Activated effector memory CD4-positive, alpha-beta T cell treated with Interleukin-2 at 50 U/mL for 16 hours (primary cell): Measurements from ENCODE around the gene OSTM1.

Experiments used
- DNase-seq: peaks from one replicate; pipeline ENCODE4 v3.0.0-alpha.2; 2020

Gene OSTM1

DNA sequence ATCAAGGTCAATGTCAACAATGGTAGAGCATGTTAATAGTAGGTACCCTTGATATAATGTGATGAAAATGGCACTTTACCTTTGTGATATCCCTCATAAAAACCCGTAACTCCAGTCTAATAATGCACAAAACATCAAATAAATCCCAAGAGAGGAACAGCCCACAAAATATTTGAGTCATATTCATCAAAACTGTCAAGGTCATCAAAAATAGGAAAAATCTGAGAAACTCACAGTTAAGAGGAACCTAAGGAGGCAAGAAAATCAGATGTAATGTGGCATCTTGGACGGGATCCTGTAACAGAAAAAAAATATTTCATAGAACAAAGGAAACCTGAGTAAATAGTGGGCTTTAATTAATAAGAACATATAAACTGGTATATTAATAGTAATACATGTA lies 25.5 kb upstream of the OSTM1 start:
- no peak for DNase-seq

DNA sequence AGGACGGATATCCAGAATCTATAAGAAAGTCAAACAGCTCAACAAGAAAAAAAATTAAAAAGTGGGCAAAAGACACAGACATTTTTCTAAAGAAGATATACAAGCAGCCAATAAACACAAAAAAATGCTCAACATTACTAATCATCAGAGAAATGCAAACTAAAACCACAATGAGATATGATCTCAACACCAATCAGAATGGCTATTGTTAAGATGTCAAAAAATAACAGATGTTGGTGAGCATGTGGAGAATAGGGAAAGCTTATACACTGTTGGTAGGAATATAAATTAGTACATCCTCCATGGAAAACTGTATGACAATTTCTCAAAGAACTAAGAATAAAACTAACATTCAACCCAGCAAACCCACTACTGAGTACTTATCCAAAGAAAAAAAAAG lies 23.3 kb upstream of the OSTM1 start:
- DNase-seq = no peak

DNA sequence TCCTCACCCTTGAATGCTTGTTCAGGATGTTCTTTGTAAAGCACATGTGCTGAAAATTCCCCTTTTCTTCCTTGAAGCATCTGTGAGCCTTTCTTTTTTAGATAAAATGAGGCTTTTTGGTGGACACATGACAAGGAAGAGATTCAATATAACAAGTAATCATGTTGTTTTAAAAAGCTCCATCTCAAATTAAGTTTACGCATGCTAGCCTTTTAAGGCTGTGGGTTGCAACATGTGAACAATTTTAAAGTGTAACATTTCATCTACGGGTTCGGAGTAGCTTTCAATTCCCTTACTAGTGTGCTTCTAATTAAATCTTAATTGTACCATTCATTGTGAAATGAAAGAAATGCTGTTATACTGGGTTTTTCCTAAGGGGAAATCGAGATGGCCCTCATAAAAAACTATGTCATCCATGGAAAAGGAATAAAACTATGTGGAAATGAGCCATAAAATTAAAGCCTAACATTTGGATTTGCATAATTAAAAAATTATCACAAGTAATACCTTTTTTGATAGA lies 19.3 kb upstream of the OSTM1 start:
- DNase-seq = no peak

- DNase-seq = no peak
These were observed 16.7 kb upstream of the OSTM1 start for GRCh38 chr6:108091288-108091687.

DNA sequence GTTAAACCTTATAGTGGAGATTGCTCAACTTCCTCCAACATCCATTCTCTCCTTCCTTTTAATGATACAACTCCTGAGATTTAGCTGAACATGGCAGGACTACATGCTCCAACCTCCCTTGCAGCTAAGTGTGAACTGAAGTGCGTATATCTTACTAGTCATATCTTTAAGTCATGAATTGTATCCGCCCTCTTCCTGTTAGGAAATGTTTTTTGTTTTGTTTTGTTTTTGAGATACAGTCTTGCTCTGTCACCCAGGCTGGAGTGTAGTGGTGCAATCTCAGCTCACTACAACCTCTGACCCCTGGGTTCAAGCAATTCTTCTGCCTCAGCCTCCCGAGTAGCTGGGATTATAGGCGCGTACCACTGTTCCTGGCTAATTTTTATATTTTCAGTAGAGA lies 8.8 kb upstream of the OSTM1 start:
- DNase-seq = no peak

DNA sequence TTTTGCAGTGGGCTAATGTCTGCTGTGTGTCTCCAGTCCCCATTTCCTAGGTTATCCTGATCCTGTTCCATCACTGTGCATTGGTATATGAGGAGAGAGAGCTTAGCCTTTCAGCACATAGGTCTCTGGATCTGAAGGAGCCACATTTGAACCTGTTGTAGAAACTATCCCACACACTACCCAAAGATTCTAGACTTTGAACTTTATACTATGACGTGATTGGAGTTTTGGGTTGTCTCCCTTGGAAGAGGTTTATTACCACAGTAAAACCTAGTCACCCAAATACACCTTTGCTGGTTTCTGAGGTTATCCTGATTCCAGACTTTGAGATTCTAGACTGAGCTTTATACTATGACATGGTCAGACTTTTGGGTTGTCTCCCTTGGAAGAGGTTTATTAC lies 8.0 kb upstream of the OSTM1 start:
- no peak for DNase-seq

- DNase-seq = no peak
These were observed 5.7 kb upstream of the OSTM1 start for GRCh38 chr6:108080010-108080780.

DNA sequence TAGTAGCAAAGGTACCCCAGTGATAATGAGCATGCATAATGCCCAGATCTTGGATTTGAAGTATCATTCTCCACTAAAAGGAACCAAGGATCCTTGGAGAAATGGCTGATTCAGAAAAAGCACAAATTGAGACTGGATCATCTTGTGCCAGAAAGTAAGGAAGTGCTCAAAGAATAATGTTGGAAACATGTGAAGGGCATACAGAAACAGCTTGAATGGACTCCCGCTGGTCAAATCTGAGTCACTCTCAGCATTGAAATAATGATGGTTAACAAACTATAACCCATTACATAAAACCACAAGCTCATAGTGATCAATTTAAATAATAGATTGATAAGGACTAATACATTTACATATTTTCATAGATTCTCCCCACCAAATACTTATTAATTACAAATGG lies 3.6 kb upstream of the OSTM1 start:
- no peak for DNase-seq

DNA sequence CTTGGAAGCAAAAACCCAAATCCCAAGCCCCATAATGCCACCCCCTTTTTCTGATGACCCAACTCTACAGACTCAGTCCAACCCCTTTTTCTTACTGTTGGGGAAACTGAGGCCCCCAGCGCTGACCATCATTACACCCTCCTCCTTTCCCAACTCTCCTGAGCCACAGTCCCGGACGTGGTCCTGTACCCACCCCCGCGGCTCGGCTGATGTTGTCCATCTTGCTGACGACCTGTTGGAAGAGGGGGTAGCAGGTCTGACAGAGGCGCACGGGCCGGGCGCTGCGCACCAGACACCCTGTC lies 533 bp downstream of the OSTM1 start:
- DNase-seq = no peak

GRCh38 chr6:108071736-108072276 lies 2.7 kb downstream of the OSTM1 start:
- DNase-seq = no peak

GRCh38 chr6:108068618-108069017 lies 5.9 kb downstream of the OSTM1 start:
- no peak for DNase-seq

DNA sequence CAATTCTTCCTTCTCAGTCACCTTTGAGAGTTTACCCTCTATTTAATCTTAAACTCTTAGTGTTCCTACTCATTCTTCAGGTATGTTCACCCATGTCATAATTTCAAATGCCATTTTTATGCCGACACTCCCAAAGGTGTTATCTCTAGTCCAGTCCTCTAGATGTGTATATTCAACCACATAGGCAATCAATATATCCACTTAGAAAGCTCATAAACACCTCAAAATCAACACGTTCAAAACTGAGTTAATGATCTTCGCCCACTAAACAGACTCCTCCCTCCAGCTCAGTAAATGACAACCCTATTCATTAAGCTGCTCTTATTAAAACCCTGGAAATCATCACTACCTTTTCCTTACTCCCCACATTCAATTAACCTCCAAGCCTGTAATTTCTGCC lies 6.4 kb downstream of the OSTM1 start:
- no peak for DNase-seq

DNA sequence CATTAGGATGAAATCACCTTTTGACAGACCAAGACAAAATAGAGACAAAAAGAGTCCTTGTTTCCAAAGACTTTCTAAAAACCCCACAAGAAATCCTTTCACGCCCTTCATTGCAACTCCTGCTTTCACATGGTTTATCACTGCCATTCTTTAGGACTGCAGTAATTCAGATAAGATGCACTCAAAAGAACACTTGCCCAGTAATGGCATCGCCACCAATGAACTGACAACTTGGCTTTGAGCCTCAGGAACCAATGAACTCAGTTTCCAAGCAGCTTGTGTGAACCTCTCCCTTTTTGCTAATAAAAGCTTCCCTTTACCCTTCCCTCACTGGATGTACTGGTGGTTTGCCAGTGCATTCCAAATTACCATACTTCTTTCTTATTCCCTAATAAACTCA lies 21.8 kb downstream of the OSTM1 start:
- DNase-seq = no peak

DNA sequence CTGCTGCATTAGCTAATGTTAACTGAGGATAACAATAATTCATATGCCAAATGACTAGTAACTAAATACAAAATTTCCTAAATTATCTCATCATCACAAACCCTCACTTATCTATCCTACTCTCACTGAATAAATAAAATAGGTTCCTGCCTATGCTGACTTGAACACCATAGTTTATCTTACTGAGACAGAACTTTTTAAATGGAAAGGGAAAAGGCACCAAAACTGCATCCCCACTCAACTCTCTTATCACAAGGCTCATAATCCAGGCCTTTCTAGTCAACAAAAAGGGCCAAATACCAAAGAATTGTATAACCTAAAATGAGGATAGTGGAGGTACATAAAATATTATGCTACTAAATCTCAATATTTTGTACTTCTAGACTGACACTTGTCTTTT lies 23.1 kb downstream of the OSTM1 start:
- DNase-seq = no peak

GRCh38 chr6:108039681-108040080 lies 34.9 kb downstream of the OSTM1 start:
- DNase-seq = no peak

DNA sequence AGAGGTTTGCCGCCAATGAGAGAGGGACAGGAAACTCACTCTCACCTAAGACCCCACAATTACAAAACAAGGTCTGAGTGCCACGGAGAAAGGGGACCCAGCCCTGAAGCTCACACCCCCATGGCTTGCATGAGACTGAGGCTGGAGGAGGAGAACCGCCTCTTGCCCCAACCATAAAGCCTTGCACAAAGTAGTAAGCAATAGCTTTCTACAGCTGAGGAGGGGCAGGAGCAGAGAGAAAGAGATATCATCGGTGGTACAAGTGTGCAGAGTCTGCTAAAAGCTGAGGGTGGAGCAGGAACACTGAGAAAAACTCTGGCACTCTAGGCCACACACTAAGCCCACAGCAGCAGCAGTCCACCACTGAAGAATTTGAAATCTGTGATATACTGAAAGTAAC lies 37.7 kb downstream of the OSTM1 start:
- no peak for DNase-seq

DNA sequence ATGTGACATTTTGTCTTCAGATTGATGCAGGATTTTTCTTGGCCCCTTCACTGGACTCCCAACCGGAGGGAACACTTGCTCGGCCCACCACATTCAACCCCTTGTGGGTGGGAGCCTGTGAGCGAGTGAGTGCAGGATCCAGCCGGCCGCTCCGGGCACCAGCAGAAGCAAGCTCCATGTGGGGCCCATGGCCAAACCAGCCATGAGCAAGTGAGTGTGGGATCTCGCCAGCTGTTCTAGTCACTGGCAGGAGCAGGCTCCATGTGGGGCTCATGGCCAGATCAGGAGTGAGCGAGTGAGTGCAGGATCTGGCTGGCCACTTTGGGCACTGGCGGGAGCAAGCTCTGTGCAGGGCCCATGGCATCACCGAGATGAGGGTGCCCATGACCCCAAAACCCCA lies 42.6 kb downstream of the OSTM1 start:
- DNase-seq = no peak

- DNase-seq = no peak
These were observed 44.3 kb downstream of the OSTM1 start for GRCh38 chr6:108030211-108030610.

DNA sequence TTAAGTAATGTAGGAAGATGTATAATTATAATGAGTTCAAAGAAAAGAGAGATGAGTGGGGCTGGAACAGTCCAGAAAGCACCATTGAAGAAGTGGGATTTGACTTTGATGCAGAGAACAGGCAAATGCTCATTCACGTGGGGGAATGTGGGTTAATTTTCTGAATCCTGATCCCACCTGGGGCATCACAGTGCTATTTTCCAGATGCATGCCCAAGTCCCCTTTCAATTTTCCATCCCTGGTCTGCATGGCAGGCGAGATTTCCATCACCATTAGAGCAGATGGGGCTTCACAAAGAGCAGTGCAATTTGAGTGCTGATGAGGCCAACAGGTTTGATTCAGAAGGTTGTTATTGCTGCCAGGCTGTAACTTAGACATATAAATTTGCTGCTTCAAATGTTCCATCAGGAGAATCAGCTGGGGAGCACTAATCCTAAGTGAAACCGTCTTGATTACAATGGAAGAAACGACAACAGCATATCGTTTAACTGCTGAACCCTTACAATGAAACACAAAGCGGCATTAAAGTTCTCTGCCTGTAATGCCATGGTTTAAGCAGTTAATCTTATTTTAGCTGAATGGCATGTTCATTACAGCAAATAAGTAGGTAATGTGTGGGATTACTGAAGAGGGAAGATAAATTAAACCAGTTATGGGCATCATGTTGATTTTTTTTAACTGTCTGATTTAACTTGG lies 45.2 kb downstream of the OSTM1 start:
- DNase-seq = no peak

DNA sequence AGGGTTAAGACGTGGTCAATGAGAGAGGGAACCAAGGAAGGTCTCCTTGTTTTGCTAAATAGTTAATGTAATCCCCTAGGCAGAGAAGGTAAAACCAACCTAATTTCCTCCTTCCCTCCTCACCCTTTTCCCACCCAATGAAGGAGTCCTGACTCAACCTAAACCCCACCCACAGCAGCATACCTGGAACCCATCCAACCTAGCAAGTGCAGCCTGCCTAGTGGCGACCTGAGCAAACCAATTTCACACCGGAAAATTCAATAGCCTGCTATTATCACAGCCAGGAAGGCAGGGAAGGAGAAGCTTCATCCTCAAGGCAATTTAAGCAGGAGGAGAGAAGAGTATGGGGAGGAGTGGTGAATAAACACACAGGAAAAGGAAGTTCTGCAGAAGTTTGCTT lies 46.9 kb downstream of the OSTM1 start:
- DNase-seq = no peak

- no peak for DNase-seq
These were observed 47.5 kb downstream of the OSTM1 start for GRCh38 chr6:108027056-108027455.

DNA sequence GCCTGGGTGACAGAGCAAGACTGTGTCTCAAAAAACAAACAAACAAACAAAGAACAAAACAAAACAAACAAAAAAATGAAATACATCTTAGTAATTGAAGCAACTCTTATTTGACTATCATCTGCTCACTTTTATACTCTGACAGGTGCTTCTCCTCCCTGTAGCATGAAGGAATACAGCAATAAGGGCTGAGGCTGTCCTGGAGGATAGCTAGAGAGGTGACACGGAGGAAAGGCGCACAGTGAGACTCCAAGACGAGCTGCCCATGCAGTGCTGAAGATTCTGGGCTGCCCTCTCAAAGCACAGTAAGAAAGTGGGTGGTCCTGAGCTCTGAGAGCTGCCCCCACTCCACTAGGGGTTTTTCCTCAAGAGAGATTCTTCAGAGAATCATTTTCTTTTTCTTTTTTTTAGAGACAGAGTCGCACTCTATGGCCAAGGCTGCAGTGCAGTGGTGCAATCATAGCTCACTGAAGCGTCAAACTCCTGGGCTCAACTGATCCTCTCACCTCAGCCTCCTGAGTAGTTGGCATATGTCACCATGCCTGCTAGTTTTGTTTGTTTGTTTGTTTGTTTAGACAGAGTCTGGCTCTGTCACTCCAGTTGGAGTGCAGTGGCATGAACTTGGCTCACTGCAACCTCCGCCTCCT lies 50.0 kb downstream of the OSTM1 start:
- DNase-seq = no peak

DNA sequence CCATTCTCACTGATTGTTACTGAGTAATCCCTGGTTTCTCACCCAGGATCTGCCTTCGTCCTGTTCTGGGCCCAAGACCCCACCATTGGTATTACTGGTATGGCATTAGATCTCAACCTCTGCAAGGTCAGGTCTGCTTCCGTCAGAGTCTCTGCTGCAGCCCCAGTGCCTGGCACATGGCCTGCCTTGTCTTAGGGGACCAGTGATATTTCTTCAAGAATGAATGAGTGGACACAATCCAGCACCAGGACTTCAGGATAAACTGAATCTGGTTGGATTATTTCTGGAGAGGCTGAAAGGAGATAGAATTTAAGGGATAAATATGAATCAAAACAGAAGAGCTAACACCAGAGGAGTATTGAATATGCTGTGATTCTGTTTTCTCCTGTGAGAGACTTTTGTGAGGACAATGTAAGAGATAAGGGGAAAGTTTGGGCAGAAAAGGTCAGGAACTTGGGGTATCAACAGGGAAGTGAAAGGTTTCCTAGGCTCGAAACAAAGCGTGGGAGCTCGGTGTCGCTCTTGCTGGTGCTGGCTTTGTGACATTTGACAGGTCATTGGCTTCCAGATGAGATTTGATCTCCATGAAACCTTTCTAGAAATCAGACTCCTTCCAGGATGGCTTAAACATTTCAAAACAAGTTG lies 53.9 kb downstream of the OSTM1 start:
- DNase-seq = no peak
